IMR-90 (cell line): ENCODE data around the gene MTCH2. TPM values are rescaled to one million over a fixed set of nuclear protein-coding genes. Genes with fewer than 3 reads are reported as not detected.

ENCODE experiments used
- ATAC-seq: fragments of 200-7000 bp; cut with Tn5 transposase; 2 replicates; pipeline ENCODE4 v1.9.1; 2020; ENCODE audit warnings: low read depth, mild to moderate bottlenecking, moderate library complexity
- BruUV-seq: library from RNA; stranded (reverse); fragments of 400-500 nt; replicated peaks from 2 replicates; lab custom pipeline; 2021; lab: Mats Ljungman, UMichigan
- CTCF ChIA-PET: fragments of 300-600 bp; formaldehyde crosslinking; extraction: SDS; loops from one replicate; lab custom pipeline; 2021; ENCODE audit warnings: antibody characterized with exemption; lab: Yijun Ruan, JAX
- POLR2A ChIA-PET: fragments of 300-600 bp; sonication (Branson Sonifier 250); formaldehyde crosslinking; loops from one replicate; lab custom pipeline; 2022; ENCODE audit warnings: antibody characterized with exemption; ENCODE audit not compliant: unreplicated experiment; lab: Charles Lee
- DNase-seq: peaks from one replicate; pipeline ENCODE4 v3.0.0; 2013
- H2AFZ ChIP-seq: replicated peaks from 2 replicates; pipeline ENCODE3; 2013; ENCODE audit warnings: low read length, mild to moderate bottlenecking; ENCODE audit not compliant: poor library complexity
- H2AK5ac ChIP-seq: 2 replicates; pipeline ENCODE4 v1.6.1; 2013; ENCODE audit warnings: low read depth, low read length, inconsistent platforms
- H2AK9ac ChIP-seq: replicated peaks from 2 replicates; pipeline ENCODE3; 2013; ENCODE audit warnings: mild to moderate bottlenecking, low read depth, low read length, moderate library complexity; ENCODE audit not compliant: poor library complexity
- H2BK120ac ChIP-seq: 2 replicates; pipeline ENCODE4 v1.6.1; 2013; ENCODE audit warnings: low read depth, low read length, inconsistent platforms
- H2BK15ac ChIP-seq: 3 replicates; pipeline ENCODE4 v1.6.1; 2013; ENCODE audit warnings: low read depth, low read length, inconsistent platforms
- H2BK20ac ChIP-seq: 2 replicates; pipeline ENCODE4 v1.6.1; 2013; ENCODE audit warnings: low read depth, mild to moderate bottlenecking, inconsistent platforms, low read length, moderate library complexity
- H2BK5ac ChIP-seq: 2 replicates; pipeline ENCODE4 v1.6.1; 2013; ENCODE audit warnings: mild to moderate bottlenecking, low read depth, low read length, inconsistent platforms; ENCODE audit not compliant: poor library complexity, severe bottlenecking
- H3K14ac ChIP-seq: replicated peaks from 2 replicates; pipeline ENCODE4 v1.6.1; 2013; ENCODE audit warnings: low read depth, low read length, inconsistent platforms
- H3K18ac ChIP-seq: 2 replicates; pipeline ENCODE4 v1.6.1; 2013; ENCODE audit warnings: low read depth, low read length, control low read depth
- H3K23ac ChIP-seq: 2 replicates; pipeline ENCODE4 v1.6.1; 2013; ENCODE audit warnings: low read depth, low read length, inconsistent platforms
- H3K27ac ChIP-seq: 2 replicates; pipeline ENCODE4 v1.5.1; 2013; ENCODE audit warnings: mild to moderate bottlenecking, control low read depth, low read length; ENCODE audit not compliant: insufficient read depth
- H3K27me3 ChIP-seq: 2 replicates; pipeline ENCODE4 v1.6.1; 2013; ENCODE audit warnings: low read length; ENCODE audit not compliant: control insufficient read depth, insufficient read depth
- H3K36me3 ChIP-seq: 2 replicates; pipeline ENCODE4 v1.6.1; 2013; ENCODE audit warnings: low read length, mixed read lengths; ENCODE audit not compliant: control insufficient read depth, insufficient read depth
- H3K4ac ChIP-seq: 2 replicates; pipeline ENCODE4 v1.6.1; 2013; ENCODE audit warnings: low read depth, low read length, inconsistent platforms
- H3K4me1 ChIP-seq: 2 replicates; pipeline ENCODE4 v1.6.1; 2013; ENCODE audit warnings: low read length, mixed read lengths; ENCODE audit not compliant: control insufficient read depth, insufficient read depth
- H3K4me2 ChIP-seq: 2 replicates; pipeline ENCODE4 v1.6.1; 2013; ENCODE audit warnings: low read depth, mild to moderate bottlenecking, control low read depth, low read length, moderate library complexity
- H3K4me3 ChIP-seq: 2 replicates; pipeline ENCODE4 v1.5.1; 2013; ENCODE audit warnings: low read depth, mild to moderate bottlenecking, control low read depth, low read length, moderate library complexity; ENCODE audit not compliant: insufficient read depth
- H3K56ac ChIP-seq: 2 replicates; pipeline ENCODE4 v1.6.1; 2013; ENCODE audit warnings: low read length, inconsistent platforms; ENCODE audit not compliant: insufficient read depth; ENCODE audit errors: extremely low read depth
- H3K79me1 ChIP-seq, 2 experiments: 2 replicates each; pipeline ENCODE4 v1.6.1; 2013; ENCODE audit warnings: low read length in 2 of 2, inconsistent platforms in 1 of 2, low read depth in 1 of 2
- H3K9ac ChIP-seq: 2 replicates; pipeline ENCODE4 v1.6.1; 2013; ENCODE audit warnings: low read depth, low read length, control low read depth
- H3K9me1 ChIP-seq: 2 replicates; pipeline ENCODE4 v1.6.1; 2013; ENCODE audit warnings: low read length, inconsistent platforms; ENCODE audit not compliant: insufficient read depth
- H3K9me3 ChIP-seq: 2 replicates; pipeline ENCODE4 v1.6.1; 2013; ENCODE audit warnings: low read length; ENCODE audit not compliant: control insufficient read depth, insufficient read depth
- H4K20me1 ChIP-seq: 2 replicates; pipeline ENCODE4 v1.6.1; 2013; ENCODE audit warnings: low read length, inconsistent platforms; ENCODE audit not compliant: insufficient read depth
- H4K5ac ChIP-seq: 2 replicates; pipeline ENCODE4 v1.6.1; 2013; ENCODE audit warnings: mild to moderate bottlenecking, low read depth, low read length, control low read depth
- H4K8ac ChIP-seq, 2 experiments: 2 replicates each; pipeline ENCODE4 v1.6.1; 2013; ENCODE audit warnings: low read depth in 2 of 2, low read length in 2 of 2, control low read depth in 1 of 2, inconsistent platforms in 1 of 2
- H4K91ac ChIP-seq: 2 replicates; pipeline ENCODE4 v1.6.1; 2013; ENCODE audit warnings: low read depth, low read length, inconsistent platforms; ENCODE audit not compliant: insufficient read depth
- BHLHE40 ChIP-seq: fragments of 150-350 bp; IDR thresholded peaks from 2 replicates; pipeline ENCODE4 v1.6.1; 2016; ENCODE audit warnings: mild to moderate bottlenecking, low read depth, low read length
- CEBPB ChIP-seq: IDR thresholded peaks from 2 replicates; pipeline ENCODE4 v1.6.1; 2012; ENCODE audit warnings: low read depth, low read length, improper control_type of control experiment
- CHD1 ChIP-seq: IDR thresholded peaks from 2 replicates; pipeline ENCODE4 v1.6.1; 2012; ENCODE audit warnings: low read depth, low read length, improper control_type of control experiment
- CTCF ChIP-seq: conservative IDR thresholded peaks from 2 replicates; pipeline ENCODE4 v1.5.1; 2012; ENCODE audit warnings: mild to moderate bottlenecking, low read depth, low read length, improper control_type of control experiment
- FOS ChIP-seq: fragments of 150-350 bp; IDR thresholded peaks from 2 replicates; pipeline ENCODE4 v1.6.1; 2016; ENCODE audit warnings: low read depth, low read length
- MAFK ChIP-seq: IDR thresholded peaks from 2 replicates; pipeline ENCODE4 v1.6.1; 2012; ENCODE audit warnings: low read depth, low read length, improper control_type of control experiment
- MXI1 ChIP-seq: IDR thresholded peaks from 2 replicates; pipeline ENCODE4 v1.6.1; 2012; ENCODE audit warnings: low read depth, mild to moderate bottlenecking, low read length, moderate library complexity, borderline replicate concordance
- NFE2L2 ChIP-seq: fragments of 150-350 bp; IDR thresholded peaks from 2 replicates; pipeline ENCODE4 v1.6.1; 2016; ENCODE audit warnings: low read depth, mild to moderate bottlenecking, low read length
- RAD21 ChIP-seq: IDR thresholded peaks from 2 replicates; pipeline ENCODE4 v1.6.1; 2012; ENCODE audit warnings: low read length, improper control_type of control experiment
- RFX5 ChIP-seq: IDR thresholded peaks from 2 replicates; pipeline ENCODE4 v1.8.0; 2012; ENCODE audit warnings: low read depth, mild to moderate bottlenecking, low read length, moderate library complexity
- dilution Hi-C: fragments of 300-500 bp; cut with HindIII; formaldehyde crosslinking; loops from one replicate; pipeline ENCODE4 v1.14.3; 2018; ENCODE audit warnings: low sequenced_read_pairs; ENCODE audit not compliant: unreplicated experiment
- in situ Hi-C: fragments of 300-500 bp; cut with MboI; formaldehyde crosslinking; loops from 3 replicates; pipeline ENCODE4 v1.14.3; 2019; ENCODE audit warnings: low sequenced_read_pairs, inconsistent platforms, mixed read lengths
- intact Hi-C: fragments of 100-400 bp; cut with micrococcal nuclease; formaldehyde crosslinking; loops from 2 replicates; pipeline ENCODE4 v1.10.0; 2022
- polyA plus RNA-seq, 3 experiments: library from polyadenylated mRNA; depleted of rRNA; stranded (reverse); fragments of >200 nt; gene quantifications; 2 replicates each; pipeline ENCODE4 v1.2.3, GENCODE V29; 2012; ENCODE audit warnings: low replicate concordance in 1 of 3
- total RNA-seq: library from RNA; depleted of rRNA; stranded (reverse); fragments of >200 nt; gene quantifications from 2 replicates; pipeline ENCODE4 v1.2.3, GENCODE V29; 2012
- TF ChIP-seq, protein P1 (sequence below): fragments of 150-350 bp; IDR thresholded peaks from 2 replicates; pipeline ENCODE4 v1.6.1; 2017; ENCODE audit warnings: mild to moderate bottlenecking, antibody characterized with exemption, low read length, low read depth
- TF ChIP-seq, protein P2 (sequence below): fragments of 150-350 bp; IDR thresholded peaks from 2 replicates; pipeline ENCODE4 v1.6.1; 2016; ENCODE audit warnings: low read depth, mild to moderate bottlenecking, low read length, moderate library complexity, borderline replicate concordance

Gene MTCH2
- total and polyA plus RNA-seq, 2 of the 4 experiments (the other 2 are of a cell fraction), result 103 to 163 TPM

DNA sequence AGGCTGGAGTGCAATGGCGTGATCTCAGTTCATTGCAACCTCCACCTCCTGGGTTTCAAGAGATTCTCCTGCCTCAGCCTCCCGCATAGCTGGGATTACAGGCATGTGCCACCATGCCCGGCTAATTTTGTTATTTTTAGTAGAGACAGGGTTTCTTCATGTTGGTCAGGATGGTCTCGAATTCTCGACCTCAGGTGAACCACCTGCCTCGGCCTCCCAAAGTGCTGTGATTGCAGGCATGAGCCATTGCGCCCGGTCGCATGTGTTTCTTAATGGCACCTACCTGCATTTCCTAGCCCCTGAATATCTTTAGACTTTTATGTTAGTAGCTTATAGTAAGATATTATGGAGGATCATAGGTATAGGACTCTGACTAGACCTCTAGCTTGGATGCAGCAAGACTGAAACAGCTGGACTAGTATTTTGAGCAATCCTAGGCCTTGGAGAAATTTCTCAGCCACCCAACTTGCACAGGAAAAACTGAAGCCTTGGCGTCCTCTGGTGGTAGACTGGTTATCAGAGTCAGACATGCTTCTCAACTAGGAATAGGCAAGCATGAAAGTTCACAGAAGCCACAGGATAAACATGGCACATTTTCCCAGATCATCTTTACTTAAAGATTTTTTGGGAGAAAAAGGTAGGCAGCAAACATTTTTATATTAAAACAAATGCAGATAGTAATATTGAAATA, 25.5 kb downstream of the MTCH2 start (continued):
- TF ChIP-seq, protein P1, sequence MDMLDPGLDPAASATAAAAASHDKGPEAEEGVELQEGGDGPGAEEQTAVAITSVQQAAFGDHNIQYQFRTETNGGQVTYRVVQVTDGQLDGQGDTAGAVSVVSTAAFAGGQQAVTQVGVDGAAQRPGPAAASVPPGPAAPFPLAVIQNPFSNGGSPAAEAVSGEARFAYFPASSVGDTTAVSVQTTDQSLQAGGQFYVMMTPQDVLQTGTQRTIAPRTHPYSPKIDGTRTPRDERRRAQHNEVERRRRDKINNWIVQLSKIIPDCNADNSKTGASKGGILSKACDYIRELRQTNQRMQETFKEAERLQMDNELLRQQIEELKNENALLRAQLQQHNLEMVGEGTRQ, result no peak

GRCh38 chr11:47615249-47615648, 27.1 kb downstream of the MTCH2 start:
- H3K4me3 ChIP-seq, result no peak overlapping the region
- no peak overlapping the region for H2AK9ac ChIP-seq
- H2BK5ac ChIP-seq, result no peak overlapping the region
- H4K5ac ChIP-seq, result no peak overlapping the region
- no peak for ATAC-seq
- H3K27me3 ChIP-seq, result no peaks in the 10 kb centered on the region
- no TSS peak for BruUV-seq
- H4K8ac ChIP-seq, result no peak overlapping the region
- POLR2A ChIA-PET, result no interaction called here
- peaks cover 4% of the 10 kb centered on the region for H3K4me1 ChIP-seq
- no peaks in the 10 kb centered on the region for H3K9me3 ChIP-seq
- H4K20me1 ChIP-seq, result peaks cover 9% of the 10 kb centered on the region
- H3K4me2 ChIP-seq, result no peak overlapping the region
- DNase-seq, result no peak
- H3K9ac ChIP-seq, result no peak overlapping the region
- H2BK120ac ChIP-seq, result no peak overlapping the region
- H3K9me1 ChIP-seq, result no peaks in the 10 kb centered on the region
- no peak overlapping the region for H2AK5ac ChIP-seq
- H3K14ac ChIP-seq, result no peak overlapping the region
- no peak overlapping the region for H3K27ac ChIP-seq
- no peak overlapping the region for H2BK20ac ChIP-seq
- dilution Hi-C loops, result no loop called here
- H3K36me3 ChIP-seq, result peaks cover 6% of the 10 kb centered on the region
- H3K79me1 ChIP-seq, result peaks cover 0 to 6% of the 10 kb centered on the region in 2 experiments; a peak in 1 of 4 replicates
- CTCF ChIA-PET, result no interaction called here
- H3K23ac ChIP-seq, result no peak overlapping the region
- H2BK15ac ChIP-seq, result no peak overlapping the region
- no peak overlapping the region for H4K91ac ChIP-seq
- H3K18ac ChIP-seq, result no peak overlapping the region
- H3K4ac ChIP-seq, result no peak overlapping the region
- no peak overlapping the region for H3K56ac ChIP-seq
- no peak overlapping the region for H2AFZ ChIP-seq
- in situ Hi-C loops, result loop anchor here (10.0 kb wide), 1 partner anchor 130 kb away; no protein-coding TSS in a partner anchor
- intact Hi-C loops, result loop anchor here (5.0 kb wide), 1 partner anchor 208 kb away; the partner anchor contains the start of gene SLC39A13
- TF ChIP-seq NFE2L2 (no peak), FOS (no peak), CHD1 (no peak), CEBPB (no peak), RAD21 (no peak), BHLHE40 (no peak), MAFK (no peak), CTCF (no peak), MXI1 (no peak), RFX5 (no peak)
- TF ChIP-seq, protein P1, result no peak
- TF ChIP-seq, protein P2, sequence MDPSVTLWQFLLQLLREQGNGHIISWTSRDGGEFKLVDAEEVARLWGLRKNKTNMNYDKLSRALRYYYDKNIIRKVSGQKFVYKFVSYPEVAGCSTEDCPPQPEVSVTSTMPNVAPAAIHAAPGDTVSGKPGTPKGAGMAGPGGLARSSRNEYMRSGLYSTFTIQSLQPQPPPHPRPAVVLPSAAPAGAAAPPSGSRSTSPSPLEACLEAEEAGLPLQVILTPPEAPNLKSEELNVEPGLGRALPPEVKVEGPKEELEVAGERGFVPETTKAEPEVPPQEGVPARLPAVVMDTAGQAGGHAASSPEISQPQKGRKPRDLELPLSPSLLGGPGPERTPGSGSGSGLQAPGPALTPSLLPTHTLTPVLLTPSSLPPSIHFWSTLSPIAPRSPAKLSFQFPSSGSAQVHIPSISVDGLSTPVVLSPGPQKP, result no peak
